HepG2 (cell line): ENCODE results near the gene UNC93A.

Experiments used
- PHF20 ChIP-seq: sonication (generic); formaldehyde crosslinking; IDR thresholded peaks from 2 replicates; pipeline ENCODE4 v1.5.0; 2020; ENCODE audit warnings: mild to moderate bottlenecking, missing genetic modification reagents
- STAG1 ChIP-seq: sonication (generic); formaldehyde crosslinking; IDR thresholded peaks from 2 replicates; pipeline ENCODE4 v1.4.0; 2020; ENCODE audit warnings: missing genetic modification reagents
- ZNF333 ChIP-seq: sonication (generic); formaldehyde crosslinking; IDR thresholded peaks from 2 replicates; pipeline ENCODE4 v1.4.0; 2020; ENCODE audit warnings: mild to moderate bottlenecking, missing genetic modification reagents, borderline replicate concordance
- TF ChIP-seq, protein P1 (sequence below): sonication (generic); formaldehyde crosslinking; IDR thresholded peaks from 2 replicates; pipeline ENCODE4 v1.5.0; 2020; ENCODE audit warnings: mild to moderate bottlenecking, missing genetic modification reagents
- TF ChIP-seq, protein P2 (sequence below): sonication (generic); formaldehyde crosslinking; IDR thresholded peaks from 2 replicates; pipeline ENCODE4 v1.4.0; 2020; ENCODE audit warnings: missing genetic modification reagents
- TF ChIP-seq, protein P3 (sequence below): fragments of 450-650 bp; IDR thresholded peaks from 2 replicates; pipeline ENCODE4 v1.6.1; 2017; ENCODE audit warnings: mild to moderate bottlenecking
- TF ChIP-seq, protein P4 (sequence below): sonication (generic); formaldehyde crosslinking; IDR thresholded peaks from 2 replicates; pipeline ENCODE4 v1.4.0; 2020; ENCODE audit warnings: missing genetic modification reagents

DNA sequence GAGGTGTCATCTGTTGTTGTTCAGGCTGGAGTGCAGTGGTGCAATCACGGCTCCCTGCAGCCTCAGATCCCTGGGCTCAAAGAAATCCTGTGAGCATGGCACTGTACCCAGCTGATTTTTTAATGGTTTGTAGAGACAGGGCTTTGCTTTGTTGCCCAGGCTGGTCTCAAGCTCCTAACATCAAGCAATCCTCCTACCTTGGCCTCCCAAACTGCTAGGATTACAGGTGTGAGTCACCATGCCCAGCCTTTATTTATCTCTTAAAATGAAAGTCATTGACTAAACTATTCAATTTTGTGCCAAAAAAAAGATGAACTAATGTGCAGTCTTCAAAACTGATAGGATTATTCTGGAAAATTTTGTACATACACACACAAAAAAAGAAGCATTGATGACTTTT lies 38.8 kb upstream of the UNC93A start:
- TF ChIP-seq ZNF333 (CRISPR knock-in tag), result no peak
- TF ChIP-seq STAG1 (CRISPR knock-in tag), result no peak
- TF ChIP-seq, protein P1, sequence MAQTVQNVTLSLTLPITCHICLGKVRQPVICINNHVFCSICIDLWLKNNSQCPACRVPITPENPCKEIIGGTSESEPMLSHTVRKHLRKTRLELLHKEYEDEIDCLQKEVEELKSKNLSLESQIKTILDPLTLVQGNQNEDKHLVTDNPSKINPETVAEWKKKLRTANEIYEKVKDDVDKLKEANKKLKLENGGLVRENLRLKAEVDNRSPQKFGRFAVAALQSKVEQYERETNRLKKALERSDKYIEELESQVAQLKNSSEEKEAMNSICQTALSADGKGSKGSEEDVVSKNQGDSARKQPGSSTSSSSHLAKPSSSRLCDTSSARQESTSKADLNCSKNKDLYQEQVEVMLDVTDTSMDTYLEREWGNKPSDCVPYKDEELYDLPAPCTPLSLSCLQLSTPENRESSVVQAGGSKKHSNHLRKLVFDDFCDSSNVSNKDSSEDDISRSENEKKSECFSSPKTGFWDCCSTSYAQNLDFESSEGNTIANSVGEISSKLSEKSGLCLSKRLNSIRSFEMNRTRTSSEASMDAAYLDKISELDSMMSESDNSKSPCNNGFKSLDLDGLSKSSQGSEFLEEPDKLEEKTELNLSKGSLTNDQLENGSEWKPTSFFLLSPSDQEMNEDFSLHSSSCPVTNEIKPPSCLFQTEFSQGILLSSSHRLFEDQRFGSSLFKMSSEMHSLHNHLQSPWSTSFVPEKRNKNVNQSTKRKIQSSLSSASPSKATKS (CRISPR knock-in tag), result no peak
- no peak for TF ChIP-seq PHF20 (CRISPR knock-in tag)
- TF ChIP-seq, protein P2, sequence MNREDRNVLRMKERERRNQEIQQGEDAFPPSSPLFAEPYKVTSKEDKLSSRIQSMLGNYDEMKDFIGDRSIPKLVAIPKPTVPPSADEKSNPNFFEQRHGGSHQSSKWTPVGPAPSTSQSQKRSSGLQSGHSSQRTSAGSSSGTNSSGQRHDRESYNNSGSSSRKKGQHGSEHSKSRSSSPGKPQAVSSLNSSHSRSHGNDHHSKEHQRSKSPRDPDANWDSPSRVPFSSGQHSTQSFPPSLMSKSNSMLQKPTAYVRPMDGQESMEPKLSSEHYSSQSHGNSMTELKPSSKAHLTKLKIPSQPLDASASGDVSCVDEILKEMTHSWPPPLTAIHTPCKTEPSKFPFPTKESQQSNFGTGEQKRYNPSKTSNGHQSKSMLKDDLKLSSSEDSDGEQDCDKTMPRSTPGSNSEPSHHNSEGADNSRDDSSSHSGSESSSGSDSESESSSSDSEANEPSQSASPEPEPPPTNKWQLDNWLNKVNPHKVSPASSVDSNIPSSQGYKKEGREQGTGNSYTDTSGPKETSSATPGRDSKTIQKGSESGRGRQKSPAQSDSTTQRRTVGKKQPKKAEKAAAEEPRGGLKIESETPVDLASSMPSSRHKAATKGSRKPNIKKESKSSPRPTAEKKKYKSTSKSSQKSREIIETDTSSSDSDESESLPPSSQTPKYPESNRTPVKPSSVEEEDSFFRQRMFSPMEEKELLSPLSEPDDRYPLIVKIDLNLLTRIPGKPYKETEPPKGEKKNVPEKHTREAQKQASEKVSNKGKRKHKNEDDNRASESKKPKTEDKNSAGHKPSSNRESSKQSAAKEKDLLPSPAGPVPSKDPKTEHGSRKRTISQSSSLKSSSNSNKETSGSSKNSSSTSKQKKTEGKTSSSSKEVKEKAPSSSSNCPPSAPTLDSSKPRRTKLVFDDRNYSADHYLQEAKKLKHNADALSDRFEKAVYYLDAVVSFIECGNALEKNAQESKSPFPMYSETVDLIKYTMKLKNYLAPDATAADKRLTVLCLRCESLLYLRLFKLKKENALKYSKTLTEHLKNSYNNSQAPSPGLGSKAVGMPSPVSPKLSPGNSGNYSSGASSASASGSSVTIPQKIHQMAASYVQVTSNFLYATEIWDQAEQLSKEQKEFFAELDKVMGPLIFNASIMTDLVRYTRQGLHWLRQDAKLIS (CRISPR knock-in tag), result no peak
- TF ChIP-seq, protein P3, sequence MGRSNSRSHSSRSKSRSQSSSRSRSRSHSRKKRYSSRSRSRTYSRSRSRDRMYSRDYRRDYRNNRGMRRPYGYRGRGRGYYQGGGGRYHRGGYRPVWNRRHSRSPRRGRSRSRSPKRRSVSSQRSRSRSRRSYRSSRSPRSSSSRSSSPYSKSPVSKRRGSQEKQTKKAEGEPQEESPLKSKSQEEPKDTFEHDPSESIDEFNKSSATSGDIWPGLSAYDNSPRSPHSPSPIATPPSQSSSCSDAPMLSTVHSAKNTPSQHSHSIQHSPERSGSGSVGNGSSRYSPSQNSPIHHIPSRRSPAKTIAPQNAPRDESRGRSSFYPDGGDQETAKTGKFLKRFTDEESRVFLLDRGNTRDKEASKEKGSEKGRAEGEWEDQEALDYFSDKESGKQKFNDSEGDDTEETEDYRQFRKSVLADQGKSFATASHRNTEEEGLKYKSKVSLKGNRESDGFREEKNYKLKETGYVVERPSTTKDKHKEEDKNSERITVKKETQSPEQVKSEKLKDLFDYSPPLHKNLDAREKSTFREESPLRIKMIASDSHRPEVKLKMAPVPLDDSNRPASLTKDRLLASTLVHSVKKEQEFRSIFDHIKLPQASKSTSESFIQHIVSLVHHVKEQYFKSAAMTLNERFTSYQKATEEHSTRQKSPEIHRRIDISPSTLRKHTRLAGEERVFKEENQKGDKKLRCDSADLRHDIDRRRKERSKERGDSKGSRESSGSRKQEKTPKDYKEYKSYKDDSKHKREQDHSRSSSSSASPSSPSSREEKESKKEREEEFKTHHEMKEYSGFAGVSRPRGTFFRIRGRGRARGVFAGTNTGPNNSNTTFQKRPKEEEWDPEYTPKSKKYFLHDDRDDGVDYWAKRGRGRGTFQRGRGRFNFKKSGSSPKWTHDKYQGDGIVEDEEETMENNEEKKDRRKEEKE, result no peak
- TF ChIP-seq, protein P4, sequence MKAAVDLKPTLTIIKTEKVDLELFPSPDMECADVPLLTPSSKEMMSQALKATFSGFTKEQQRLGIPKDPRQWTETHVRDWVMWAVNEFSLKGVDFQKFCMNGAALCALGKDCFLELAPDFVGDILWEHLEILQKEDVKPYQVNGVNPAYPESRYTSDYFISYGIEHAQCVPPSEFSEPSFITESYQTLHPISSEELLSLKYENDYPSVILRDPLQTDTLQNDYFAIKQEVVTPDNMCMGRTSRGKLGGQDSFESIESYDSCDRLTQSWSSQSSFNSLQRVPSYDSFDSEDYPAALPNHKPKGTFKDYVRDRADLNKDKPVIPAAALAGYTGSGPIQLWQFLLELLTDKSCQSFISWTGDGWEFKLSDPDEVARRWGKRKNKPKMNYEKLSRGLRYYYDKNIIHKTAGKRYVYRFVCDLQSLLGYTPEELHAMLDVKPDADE, result no peak
